NCI-H2227 (cell line): Measurements from ENCODE around the gene RPL6.

Experiments
- DNase-seq: peaks from one replicate; lab custom pipeline; 2025; ENCODE audit not compliant: unreplicated experiment; lab: John Stamatoyannopoulos, UW

RPL6 gene

GRCh38 chr12:112381406-112381882 lies 28.0 kb downstream of the RPL6 start:
- peak; percentile 61 for DNase-seq

GRCh38 chr12:112380663-112381405 lies 28.6 kb downstream of the RPL6 start:
- no peak for DNase-seq

- DNase-seq, result no peak
Measured at GRCh38 chr12:112375105-112375504, 34.3 kb downstream of the RPL6 start.

- DNase-seq, result no peak
Measured at GRCh38 chr12:112374166-112374740, 35.2 kb downstream of the RPL6 start.

- DNase-seq, result no peak
Measured at GRCh38 chr12:112370868-112371510, 38.4 kb downstream of the RPL6 start.

- DNase-seq, result no peak
Measured at GRCh38 chr12:112370199-112370598, 39.2 kb downstream of the RPL6 start.

GRCh38 chr12:112368856-112369255 lies 40.5 kb downstream of the RPL6 start:
- no peak for DNase-seq

GRCh38 chr12:112367965-112368364 lies 41.4 kb downstream of the RPL6 start:
- no peak for DNase-seq

- DNase-seq, result no peak
Measured at GRCh38 chr12:112362310-112362709, 47.1 kb downstream of the RPL6 start.

GRCh38 chr12:112361271-112361670 lies 48.1 kb downstream of the RPL6 start:
- DNase-seq, result no peak

- DNase-seq, result no peak
Measured at GRCh38 chr12:112359290-112359689, 50.1 kb downstream of the RPL6 start.

- no peak for DNase-seq
Measured at GRCh38 chr12:112357214-112357613, 52.2 kb downstream of the RPL6 start.
